GM19328 (cell line): ENCODE measurements around the gene MSLN.
"Not testable (repeated sequence)": the region's sequence is repeated elsewhere in the genome, so short reads cannot be mapped to it uniquely, and the experiment has no call there.

Source experiments
- ATAC-seq: cut with Tn5 transposase; IDR thresholded peaks from one replicate; pipeline ENCODE4 v1.9.1; 2021; ENCODE audit warnings: mild to moderate bottlenecking, moderate library complexity; ENCODE audit not compliant: unreplicated experiment

MSLN gene

GRCh38 chr16:772959-773358 lies 12.4 kb downstream of the MSLN start:
- no peak for ATAC-seq

GRCh38 chr16:774086-775001 lies 13.8 kb downstream of the MSLN start:
- ATAC-seq, result no peak

DNA sequence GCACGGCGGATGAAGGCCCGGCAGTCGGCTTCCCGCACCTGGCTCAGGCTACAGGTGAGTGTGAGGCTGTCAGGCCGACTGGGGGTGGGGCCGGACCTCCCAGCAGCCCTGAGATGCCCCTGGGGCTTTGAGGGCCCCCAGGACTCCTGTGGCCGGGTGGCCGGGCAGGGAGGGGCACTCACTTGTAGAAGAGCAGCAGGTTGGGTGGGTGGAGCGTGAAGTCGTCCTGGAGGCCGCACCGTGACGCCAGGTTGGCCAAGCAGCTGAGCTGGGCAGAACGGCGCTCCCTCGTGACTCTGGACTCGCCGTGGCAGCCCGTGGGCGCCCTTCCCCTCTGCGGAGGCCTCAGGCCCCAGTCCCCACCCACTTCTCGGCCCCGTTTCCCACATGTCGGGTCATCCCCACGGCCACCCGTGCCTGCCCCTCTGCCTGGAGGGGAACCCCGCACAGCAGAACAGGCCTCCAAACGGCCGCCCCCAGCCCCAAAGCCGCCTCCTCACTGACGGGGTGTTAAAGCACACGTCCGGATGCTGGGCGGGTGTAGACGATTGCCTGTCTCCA lies 14.8 kb downstream of the MSLN start:
- no peak for ATAC-seq

DNA sequence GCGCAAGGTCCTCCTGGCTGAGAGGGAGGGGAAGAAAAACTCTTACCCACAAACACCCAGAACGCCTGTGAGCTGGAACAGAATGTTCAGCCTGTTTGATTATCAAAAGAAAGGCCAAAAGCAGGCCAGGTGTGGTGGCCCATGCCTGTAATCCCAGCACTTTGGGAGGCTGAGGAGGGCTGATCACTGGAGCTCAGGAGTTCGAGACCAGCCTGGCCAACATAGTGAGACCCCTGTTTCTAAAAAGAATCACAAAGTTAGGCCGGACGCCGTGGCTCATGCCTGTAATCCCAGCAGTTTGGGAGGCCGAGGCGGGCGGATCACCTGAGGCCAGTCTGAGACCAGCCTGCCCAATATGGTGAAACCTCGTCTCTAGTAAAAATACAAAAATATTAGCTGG lies 15.8 kb downstream of the MSLN start:
- ATAC-seq, result not testable (repeated sequence)

DNA sequence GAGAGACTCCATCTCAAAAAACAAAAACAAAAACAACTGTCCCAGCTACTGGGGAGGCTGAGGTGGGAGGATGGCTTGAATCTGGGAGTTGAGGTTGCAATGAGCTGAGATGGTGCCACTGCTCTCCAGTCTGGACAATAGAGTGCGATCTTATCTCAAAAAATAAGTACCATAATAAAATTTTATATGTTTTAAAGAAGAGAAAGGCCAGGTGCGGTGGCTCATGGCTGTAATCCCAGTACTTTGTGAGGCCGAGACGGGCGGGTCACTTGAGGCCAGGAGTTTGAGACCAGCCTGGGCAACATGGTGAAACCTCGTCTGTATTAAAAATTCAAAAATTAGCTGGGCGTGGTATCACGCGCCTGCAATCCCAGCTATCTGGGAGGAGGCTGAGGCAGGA lies 16.3 kb downstream of the MSLN start:
- no peak for ATAC-seq

GRCh38 chr16:777826-778225 lies 17.3 kb downstream of the MSLN start:
- no peak for ATAC-seq

GRCh38 chr16:778447-778846 lies 17.9 kb downstream of the MSLN start:
- no peak for ATAC-seq

- ATAC-seq, result no peak
These were observed 18.5 kb downstream of the MSLN start for GRCh38 chr16:778909-779527.

GRCh38 chr16:779561-779960 lies 19.0 kb downstream of the MSLN start:
- no peak for ATAC-seq

- no peak for ATAC-seq
These were observed 19.8 kb downstream of the MSLN start for GRCh38 chr16:780296-780695.

- ATAC-seq, result no peak
These were observed 20.9 kb downstream of the MSLN start for GRCh38 chr16:781346-782010.

DNA sequence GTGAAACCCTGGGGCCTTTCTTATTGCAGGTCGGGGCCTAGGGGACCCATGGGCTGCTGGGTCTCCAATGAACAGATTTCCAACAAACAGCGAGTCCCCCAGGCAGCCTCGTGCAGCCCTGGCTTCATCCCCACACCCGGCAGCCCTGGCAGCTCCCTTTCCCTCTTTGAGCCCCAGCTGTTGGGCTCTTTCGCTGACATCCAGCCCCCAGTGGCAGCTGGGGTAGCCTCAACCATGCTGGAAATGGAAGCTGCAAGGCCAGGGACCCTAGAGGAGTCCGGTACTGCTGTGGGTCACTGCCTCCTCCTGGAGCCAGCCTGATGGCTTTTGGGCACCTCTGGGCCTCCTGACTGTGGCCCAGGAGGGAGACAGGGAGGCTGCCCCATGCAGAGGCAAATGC lies 21.7 kb downstream of the MSLN start:
- no peak for ATAC-seq

DNA sequence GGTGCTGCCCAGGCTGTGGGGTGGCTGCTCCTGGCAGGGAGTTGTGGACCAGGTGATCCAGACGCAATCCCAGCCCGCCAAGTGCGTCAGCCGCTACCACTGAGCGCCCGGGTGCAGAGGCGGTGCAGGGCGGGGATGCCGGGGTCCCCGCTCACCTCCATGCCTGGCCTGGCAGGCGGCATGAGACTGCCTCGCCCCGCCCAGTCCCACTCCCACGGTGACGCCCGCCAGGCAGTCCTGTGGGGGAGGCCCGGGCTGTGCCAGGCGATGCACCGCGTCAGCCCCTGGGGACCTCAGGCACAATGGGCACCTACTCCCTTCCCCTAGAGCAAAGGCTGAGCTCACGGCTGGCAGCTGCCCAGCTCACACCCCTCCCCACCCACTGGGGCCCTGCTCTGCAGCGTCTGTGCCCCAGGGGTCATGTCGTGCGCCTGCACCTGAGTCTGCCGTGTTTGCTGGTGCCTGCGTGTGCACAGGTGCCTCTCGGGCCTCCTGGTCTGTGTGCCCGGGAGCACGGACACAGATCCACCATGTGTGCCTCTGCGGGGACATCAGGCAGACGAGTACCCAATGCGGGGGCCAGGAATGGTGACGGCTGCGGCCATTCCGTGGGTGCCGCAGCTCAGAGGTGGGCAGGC lies 22.4 kb downstream of the MSLN start:
- no peak for ATAC-seq

DNA sequence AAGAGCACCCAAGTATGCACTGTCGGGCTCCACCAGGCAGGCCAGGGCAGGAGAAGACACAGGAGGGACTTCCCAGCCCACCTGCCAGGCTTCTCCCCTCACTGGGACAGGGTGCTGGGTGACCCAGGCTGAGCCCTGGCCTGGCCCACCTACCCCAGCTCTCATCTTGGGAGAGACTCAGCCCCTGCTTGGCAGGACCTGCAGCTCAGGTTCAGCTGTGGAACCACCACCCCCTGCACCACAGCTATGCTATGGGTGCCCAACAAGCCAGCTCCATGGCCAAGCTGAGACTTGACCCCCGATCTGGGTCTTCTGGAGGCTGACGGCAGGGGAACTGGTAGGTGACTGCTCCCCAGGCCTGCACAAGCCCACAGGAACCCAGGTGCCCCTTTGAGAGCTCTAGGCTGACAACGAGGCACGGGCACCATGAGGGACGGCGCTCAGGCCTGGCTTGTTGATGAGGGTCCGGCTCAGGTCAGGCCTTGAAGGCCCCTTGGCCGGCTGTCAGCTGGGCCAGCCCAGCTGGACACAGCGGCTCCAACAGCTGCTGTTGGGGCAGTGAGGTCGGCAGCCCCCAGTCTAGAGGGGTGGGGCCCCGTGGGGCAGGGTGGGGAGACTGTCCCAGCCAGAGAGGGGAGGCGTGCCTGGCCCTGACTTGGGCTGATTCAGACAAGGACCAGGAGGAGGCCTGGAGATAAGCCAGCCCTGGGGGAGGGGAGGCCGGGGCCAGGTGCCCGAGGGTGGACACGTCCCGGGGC lies 23.0 kb downstream of the MSLN start:
- no peak for ATAC-seq

GRCh38 chr16:784431-784830 lies 23.9 kb downstream of the MSLN start:
- no peak for ATAC-seq

- ATAC-seq, result no peak
These were observed 25.3 kb downstream of the MSLN start for GRCh38 chr16:785563-786535.

DNA sequence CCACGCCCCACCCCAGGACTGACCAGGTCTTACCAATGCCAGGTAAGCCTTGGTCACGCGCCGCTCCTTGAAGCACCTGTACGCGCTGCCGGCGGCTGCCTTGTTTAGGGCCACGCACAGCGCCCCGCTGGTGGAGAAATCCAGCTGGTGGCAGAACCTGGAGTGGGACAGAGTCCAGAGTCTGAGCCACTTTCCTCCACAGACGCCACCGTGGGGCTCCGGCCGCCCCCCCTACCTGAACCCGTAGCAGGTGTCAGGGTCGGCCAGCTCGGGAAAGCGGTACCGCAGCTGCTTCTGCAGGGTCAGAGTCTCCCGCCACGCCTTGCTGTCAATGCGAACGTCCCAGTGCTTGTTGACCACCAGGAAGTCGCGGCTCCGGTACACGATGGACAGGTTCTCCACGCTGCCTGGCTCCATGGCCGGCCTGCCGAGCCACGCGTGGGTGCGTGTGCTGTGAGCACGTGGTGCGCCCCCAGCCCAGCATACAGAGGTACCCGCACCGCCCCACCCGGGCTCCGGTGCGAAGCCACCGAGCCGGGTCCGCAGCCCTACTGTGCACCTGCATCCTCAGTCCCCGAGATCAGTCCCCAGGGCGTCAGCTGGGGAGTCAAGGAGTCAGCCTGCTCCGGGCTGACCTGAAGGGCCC lies 26.9 kb downstream of the MSLN start:
- no peak for ATAC-seq

DNA sequence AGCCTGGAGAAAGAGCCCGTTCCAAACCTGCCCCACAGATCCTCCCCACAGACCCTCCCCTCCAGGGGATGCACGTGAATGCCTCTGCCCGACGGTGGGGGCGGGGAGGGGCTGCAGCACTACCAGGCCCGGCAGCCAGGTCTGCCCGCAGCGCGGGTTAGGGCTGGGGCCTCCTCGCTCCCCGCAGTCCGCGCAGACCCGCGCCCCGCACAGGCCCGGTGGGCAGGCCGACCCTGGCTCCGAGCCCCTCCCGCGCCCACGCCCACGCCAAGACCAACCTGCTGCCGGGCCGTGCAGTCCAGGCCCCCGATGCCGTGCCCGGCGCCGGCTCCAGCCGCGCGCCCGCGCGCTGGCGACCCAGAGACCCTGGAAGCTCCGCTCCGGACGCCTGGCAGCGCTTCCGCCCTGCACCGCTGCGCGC lies 27.5 kb downstream of the MSLN start, which contains the start of gene RPUSD1:
TSS of gene RPUSD1 (minus strand) at position 404 of the 421 bp plus-strand sequence. CDS start 644 bp downstream, outside the sequence.
- peak; percentile 12 for ATAC-seq
